GM23338 (cell line): ENCODE results near the gene ZSCAN30. TPM values are rescaled to one million over a fixed set of nuclear protein-coding genes. Genes with fewer than 3 reads are reported as not detected.

ENCODE experiments used
- CTCF ChIP-seq, 2 experiments: fragments of 200-600 bp in 1 of 2; sonication (generic) in 1 of 2; conservative IDR thresholded peaks; 2 replicates each; pipeline versions ENCODE4 v1.5.1 to v1.6.1; 2016 to 2017; ENCODE audit warnings: antibody characterized with exemption in 2 of 2, low read depth in 2 of 2, mild to moderate bottlenecking in 2 of 2, moderate library complexity in 1 of 2
- ETS1 ChIP-seq: IDR thresholded peaks from 2 replicates; pipeline ENCODE4 v1.6.1; 2016; ENCODE audit warnings: antibody characterized with exemption
- EZH2phosphoT487 ChIP-seq: fragments of 200-600 bp; sonication (generic); IDR thresholded peaks from one replicate; pipeline ENCODE4 v1.8.1; 2018; ENCODE audit warnings: antibody characterized with exemption; ENCODE audit not compliant: unreplicated experiment
- ZNF331 ChIP-seq: fragments of 250-450 bp; sonication (Bioruptor Pico); IDR thresholded peaks from 2 replicates; pipeline ENCODE4 v1.5.0; 2020; ENCODE audit warnings: low read depth, mild to moderate bottlenecking, moderate library complexity
- polyA plus RNA-seq: library from polyadenylated mRNA; unstranded; fragments of >200 nt; fragmentation: Nextera tagmentation; extraction: Ambion mirVana; gene quantifications from 2 replicates; pipeline ENCODE4 v1.2.1, GENCODE V29; 2016
- total RNA-seq: library from RNA; depleted of rRNA; stranded (reverse); fragments of >200 nt; shearing (Covaris generic); gene quantifications from 2 replicates; pipeline ENCODE4 v1.2.3, GENCODE V29; 2014
- TF ChIP-seq, protein P1 (sequence below): fragments of 250-450 bp; sonication (Bioruptor Pico); IDR thresholded peaks from 2 replicates; pipeline ENCODE4 v1.5.0; 2020; ENCODE audit warnings: mild to moderate bottlenecking, moderate library complexity
- TF ChIP-seq, protein P2 (sequence below): IDR thresholded peaks from one replicate; pipeline ENCODE4 v1.6.1; 2018; ENCODE audit warnings: antibody characterized with exemption; ENCODE audit not compliant: unreplicated experiment

ZSCAN30 gene
- total and polyA plus RNA-seq, 2 experiments from 2014 or later, result 12.3 to 21.8 TPM

DNA sequence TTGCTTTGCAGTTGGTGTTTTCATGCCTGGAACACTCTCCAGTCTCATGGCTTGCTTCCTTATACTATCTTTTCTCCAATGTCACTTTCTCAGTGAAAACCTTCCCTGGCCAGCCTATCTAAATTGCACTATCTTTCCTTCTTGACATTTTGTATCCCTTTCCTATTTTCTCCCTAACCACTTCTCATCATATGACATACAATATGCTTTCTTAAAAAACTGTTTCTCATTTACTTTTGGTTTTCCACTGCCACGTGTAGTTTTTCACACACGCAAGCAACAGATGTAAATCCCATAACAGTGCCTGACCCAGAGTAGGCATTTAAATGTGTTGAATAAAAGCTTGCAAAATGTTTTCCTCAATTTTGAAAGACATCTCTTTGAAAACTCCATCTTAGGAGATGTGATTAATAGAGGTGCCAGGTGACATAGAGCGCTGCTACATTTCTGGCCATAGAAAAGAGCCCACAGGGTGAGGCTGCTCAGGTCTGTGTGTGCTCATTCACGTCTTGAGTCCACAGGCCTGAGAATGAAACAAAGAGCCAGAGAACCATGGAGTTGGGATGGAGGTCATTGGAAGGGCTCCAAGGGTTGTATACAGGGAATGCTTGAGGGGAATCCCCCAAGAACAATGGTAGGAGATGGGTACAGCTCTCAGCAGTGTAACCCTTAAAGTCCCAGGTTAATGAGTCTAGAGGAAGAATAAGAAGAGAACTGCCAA, 41.5 kb upstream of the ZSCAN30 start (continued):
- TF ChIP-seq, protein P1, sequence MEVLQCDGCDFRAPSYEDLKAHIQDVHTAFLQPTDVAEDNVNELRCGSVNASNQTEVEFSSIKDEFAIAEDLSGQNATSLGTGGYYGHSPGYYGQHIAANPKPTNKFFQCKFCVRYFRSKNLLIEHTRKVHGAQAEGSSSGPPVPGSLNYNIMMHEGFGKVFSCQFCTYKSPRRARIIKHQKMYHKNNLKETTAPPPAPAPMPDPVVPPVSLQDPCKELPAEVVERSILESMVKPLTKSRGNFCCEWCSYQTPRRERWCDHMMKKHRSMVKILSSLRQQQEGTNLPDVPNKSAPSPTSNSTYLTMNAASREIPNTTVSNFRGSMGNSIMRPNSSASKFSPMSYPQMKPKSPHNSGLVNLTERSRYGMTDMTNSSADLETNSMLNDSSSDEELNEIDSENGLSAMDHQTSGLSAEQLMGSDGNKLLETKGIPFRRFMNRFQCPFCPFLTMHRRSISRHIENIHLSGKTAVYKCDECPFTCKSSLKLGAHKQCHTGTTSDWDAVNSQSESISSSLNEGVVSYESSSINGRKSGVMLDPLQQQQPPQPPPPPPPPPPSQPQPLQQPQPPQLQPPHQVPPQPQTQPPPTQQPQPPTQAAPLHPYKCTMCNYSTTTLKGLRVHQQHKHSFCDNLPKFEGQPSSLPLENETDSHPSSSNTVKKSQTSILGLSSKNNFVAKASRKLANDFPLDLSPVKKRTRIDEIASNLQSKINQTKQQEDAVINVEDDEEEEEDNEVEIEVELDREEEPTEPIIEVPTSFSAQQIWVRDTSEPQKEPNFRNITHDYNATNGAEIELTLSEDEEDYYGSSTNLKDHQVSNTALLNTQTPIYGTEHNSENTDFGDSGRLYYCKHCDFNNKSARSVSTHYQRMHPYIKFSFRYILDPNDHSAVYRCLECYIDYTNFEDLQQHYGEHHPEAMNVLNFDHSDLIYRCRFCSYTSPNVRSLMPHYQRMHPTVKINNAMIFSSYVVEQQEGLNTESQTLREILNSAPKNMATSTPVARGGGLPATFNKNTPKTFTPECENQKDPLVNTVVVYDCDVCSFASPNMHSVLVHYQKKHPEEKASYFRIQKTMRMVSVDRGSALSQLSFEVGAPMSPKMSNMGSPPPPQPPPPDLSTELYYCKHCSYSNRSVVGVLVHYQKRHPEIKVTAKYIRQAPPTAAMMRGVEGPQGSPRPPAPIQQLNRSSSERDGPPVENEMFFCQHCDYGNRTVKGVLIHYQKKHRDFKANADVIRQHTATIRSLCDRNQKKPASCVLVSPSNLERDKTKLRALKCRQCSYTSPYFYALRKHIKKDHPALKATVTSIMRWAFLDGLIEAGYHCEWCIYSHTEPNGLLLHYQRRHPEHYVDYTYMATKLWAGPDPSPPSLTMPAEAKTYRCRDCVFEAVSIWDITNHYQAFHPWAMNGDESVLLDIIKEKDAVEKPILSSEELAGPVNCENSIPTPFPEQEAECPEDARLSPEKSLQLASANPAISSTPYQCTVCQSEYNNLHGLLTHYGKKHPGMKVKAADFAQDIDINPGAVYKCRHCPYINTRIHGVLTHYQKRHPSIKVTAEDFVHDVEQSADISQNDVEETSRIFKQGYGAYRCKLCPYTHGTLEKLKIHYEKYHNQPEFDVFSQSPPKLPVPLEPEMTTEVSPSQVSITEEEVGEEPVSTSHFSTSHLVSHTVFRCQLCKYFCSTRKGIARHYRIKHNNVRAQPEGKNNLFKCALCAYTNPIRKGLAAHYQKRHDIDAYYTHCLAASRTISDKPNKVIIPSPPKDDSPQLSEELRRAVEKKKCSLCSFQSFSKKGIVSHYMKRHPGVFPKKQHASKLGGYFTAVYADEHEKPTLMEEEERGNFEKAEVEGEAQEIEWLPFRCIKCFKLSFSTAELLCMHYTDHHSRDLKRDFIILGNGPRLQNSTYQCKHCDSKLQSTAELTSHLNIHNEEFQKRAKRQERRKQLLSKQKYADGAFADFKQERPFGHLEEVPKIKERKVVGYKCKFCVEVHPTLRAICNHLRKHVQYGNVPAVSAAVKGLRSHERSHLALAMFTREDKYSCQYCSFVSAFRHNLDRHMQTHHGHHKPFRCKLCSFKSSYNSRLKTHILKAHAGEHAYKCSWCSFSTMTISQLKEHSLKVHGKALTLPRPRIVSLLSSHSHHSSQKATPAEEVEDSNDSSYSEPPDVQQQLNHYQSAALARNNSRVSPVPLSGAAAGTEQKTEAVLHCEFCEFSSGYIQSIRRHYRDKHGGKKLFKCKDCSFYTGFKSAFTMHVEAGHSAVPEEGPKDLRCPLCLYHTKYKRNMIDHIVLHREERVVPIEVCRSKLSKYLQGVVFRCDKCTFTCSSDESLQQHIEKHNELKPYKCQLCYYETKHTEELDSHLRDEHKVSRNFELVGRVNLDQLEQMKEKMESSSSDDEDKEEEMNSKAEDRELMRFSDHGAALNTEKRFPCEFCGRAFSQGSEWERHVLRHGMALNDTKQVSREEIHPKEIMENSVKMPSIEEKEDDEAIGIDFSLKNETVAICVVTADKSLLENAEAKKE (CRISPR knock-in tag), result no peak
- TF ChIP-seq CTCF (conservative IDR thresholded peaks at IDR 0.05; ENCODE audit: low read depth in 2 of 2) (no peak), ETS1 (no peak), ZNF331 (no peak), EZH2phosphoT487 (no peak)
- TF ChIP-seq, protein P2, sequence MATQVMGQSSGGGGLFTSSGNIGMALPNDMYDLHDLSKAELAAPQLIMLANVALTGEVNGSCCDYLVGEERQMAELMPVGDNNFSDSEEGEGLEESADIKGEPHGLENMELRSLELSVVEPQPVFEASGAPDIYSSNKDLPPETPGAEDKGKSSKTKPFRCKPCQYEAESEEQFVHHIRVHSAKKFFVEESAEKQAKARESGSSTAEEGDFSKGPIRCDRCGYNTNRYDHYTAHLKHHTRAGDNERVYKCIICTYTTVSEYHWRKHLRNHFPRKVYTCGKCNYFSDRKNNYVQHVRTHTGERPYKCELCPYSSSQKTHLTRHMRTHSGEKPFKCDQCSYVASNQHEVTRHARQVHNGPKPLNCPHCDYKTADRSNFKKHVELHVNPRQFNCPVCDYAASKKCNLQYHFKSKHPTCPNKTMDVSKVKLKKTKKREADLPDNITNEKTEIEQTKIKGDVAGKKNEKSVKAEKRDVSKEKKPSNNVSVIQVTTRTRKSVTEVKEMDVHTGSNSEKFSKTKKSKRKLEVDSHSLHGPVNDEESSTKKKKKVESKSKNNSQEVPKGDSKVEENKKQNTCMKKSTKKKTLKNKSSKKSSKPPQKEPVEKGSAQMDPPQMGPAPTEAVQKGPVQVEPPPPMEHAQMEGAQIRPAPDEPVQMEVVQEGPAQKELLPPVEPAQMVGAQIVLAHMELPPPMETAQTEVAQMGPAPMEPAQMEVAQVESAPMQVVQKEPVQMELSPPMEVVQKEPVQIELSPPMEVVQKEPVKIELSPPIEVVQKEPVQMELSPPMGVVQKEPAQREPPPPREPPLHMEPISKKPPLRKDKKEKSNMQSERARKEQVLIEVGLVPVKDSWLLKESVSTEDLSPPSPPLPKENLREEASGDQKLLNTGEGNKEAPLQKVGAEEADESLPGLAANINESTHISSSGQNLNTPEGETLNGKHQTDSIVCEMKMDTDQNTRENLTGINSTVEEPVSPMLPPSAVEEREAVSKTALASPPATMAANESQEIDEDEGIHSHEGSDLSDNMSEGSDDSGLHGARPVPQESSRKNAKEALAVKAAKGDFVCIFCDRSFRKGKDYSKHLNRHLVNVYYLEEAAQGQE, result no peak
